ENCODE results near the gene MUC6. TPM values are rescaled to one million over a fixed set of nuclear protein-coding genes. Genes with fewer than 3 reads are reported as not detected.

Gene MUC6
- total RNA-seq, 1 experiment from 2014 or later: not detected

DNA sequence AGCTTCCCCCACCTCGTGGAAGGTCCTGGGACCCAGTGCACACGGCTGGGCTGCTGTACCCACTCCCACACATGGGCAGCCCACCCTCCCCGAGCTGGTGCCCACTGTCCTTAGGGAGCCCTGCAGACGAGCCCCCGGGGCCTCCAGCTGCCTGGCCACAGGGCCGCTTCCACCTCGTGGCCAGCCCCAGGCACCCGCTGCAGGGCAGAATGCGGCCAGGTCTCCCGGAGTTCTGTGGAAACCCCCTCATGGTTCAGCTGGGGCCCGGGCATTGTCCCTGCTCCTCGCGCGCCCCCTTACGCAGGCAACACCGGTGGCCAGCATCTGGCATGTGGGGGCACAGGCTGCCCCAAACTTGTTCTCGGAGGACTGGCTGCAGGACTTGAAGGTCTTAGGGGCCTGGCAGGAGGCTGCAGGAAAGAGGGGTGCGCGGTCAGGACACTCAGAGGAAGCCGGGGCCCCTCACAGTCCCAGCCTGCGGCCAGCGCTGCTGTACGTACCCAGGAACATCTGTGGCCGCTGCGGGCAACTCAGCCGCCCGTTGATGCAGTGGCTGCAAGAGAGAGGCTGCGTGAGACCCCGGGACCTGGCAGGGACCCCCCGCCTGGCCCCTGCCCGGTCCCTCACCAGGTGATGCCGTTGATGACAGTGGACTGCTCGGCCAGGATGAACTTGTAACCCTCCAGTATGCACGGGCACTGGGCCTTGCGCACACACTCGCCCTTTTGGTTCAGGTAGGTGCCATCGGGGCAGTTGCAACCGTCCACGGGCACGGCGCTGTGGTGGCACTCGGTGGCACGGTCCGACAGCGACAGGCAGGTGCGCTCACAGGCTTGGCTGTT is 9.7 kb downstream of the MUC6 start:
- Histone ChIP-seq H3K4me2 (ENCODE audit: insufficient read depth, insufficient read length, low read length) (no peak overlapping the region), H2BK12ac (ENCODE audit: insufficient read length, low read depth, low read length) (no peak overlapping the region), H2AK5ac (ENCODE audit: insufficient read length, low read length) (no peak overlapping the region), H3K9me3 (ENCODE audit: control insufficient read depth, low read depth, low read length) (no peaks in the 10 kb centered on the region), H4K5ac (ENCODE audit: insufficient read length, low read depth, low read length) (no peak overlapping the region), H3K4me1 (ENCODE audit: insufficient read depth, low read length) (no peaks in the 10 kb centered on the region), H2BK120ac (ENCODE audit: low read depth, low read length, poor library complexity, severe bottlenecking) (no peak overlapping the region), H3K18ac (ENCODE audit: insufficient read length, low read depth, low read length) (no peak overlapping the region), H2AFZ (ENCODE audit: low read length) (no peak overlapping the region), H3K27ac (ENCODE audit: insufficient read length, low read depth, low read length) (no peak overlapping the region), H3K23ac (ENCODE audit: insufficient read length, low read depth, low read length) (no peak overlapping the region), H2BK5ac (ENCODE audit: insufficient read length, low read length) (no peak overlapping the region), H3K4ac (ENCODE audit: low read depth, low read length) (no peak overlapping the region), H4K20me1 (ENCODE audit: control insufficient read depth, insufficient read depth, insufficient read length) (no peaks in the 10 kb centered on the region), H3K79me2 (ENCODE audit: insufficient read depth, low read length) (no peaks in the 10 kb centered on the region), H4K8ac (replicated peaks; ENCODE audit: insufficient read length, low read depth, low read length) (no peak overlapping the region), H3T11ph (ENCODE audit: low read length) (no peak overlapping the region), H3K56ac (ENCODE audit: insufficient read length, low read depth, low read length) (no peak overlapping the region), H3K27me3 (ENCODE audit: insufficient read depth, low read length) (no peaks in the 10 kb centered on the region), H2BK20ac (ENCODE audit: low read depth, low read length, poor library complexity, severe bottlenecking) (no peak overlapping the region), H3K23me2 (ENCODE audit: insufficient read length, low read depth, low read length, poor library complexity, severe bottlenecking) (no peaks in the 10 kb centered on the region), H4K91ac (ENCODE audit: insufficient read length, low read depth, low read length) (no peak overlapping the region), H2BK15ac (ENCODE audit: low read depth, low read length) (no peak overlapping the region), H3K79me1 (ENCODE audit: insufficient read depth, low read depth, low read length, poor library complexity, severe bottlenecking) (no peaks in the 10 kb centered on the region), H3K9ac (ENCODE audit: extremely low read depth, insufficient read length, low read length) (no peak overlapping the region), H3K14ac (ENCODE audit: insufficient read depth, low read length) (no peak overlapping the region)
- TF ChIP-seq, protein P1, sequence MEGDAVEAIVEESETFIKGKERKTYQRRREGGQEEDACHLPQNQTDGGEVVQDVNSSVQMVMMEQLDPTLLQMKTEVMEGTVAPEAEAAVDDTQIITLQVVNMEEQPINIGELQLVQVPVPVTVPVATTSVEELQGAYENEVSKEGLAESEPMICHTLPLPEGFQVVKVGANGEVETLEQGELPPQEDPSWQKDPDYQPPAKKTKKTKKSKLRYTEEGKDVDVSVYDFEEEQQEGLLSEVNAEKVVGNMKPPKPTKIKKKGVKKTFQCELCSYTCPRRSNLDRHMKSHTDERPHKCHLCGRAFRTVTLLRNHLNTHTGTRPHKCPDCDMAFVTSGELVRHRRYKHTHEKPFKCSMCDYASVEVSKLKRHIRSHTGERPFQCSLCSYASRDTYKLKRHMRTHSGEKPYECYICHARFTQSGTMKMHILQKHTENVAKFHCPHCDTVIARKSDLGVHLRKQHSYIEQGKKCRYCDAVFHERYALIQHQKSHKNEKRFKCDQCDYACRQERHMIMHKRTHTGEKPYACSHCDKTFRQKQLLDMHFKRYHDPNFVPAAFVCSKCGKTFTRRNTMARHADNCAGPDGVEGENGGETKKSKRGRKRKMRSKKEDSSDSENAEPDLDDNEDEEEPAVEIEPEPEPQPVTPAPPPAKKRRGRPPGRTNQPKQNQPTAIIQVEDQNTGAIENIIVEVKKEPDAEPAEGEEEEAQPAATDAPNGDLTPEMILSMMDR (conservative IDR thresholded peaks at IDR 0.05): no peak
- WGBS (ENCODE audit: extremely low coverage, insufficient read length, low lambda C conversion rate): no CpG with 5 or more reads among the region's 46 CpGs
- no peaks in the 10 kb centered on the region for H3K4me1 Mint-ChIP-seq
- H3K27ac Mint-ChIP-seq: no peak overlapping the region; a peak in 1 of 7 replicates
- no peaks in the 10 kb centered on the region for H3K9me3 Mint-ChIP-seq
- no peak for DNase-seq
- no peak overlapping the region for H3K4me3 Mint-ChIP-seq
- H3K27me3 Mint-ChIP-seq (ENCODE audit: low read depth): no peaks in the 10 kb centered on the region
- no peaks in the 10 kb centered on the region; a peak in 1 of 7 replicates for H3K36me3 Mint-ChIP-seq (ENCODE audit: insufficient read depth in 1 of 3, low read depth in 3 of 3)

Measured in H9 (cell line).